ENCODE data around the gene RNF2. TPM values are rescaled to one million over a fixed set of nuclear protein-coding genes. Genes with fewer than 3 reads are reported as not detected.

RNF2 gene
- total and polyA plus RNA-seq, 2 donors (not counting 3 experiments of a cell fraction or from before 2014, with no cell fraction given) = 13.6 to 30.6 TPM

DNA sequence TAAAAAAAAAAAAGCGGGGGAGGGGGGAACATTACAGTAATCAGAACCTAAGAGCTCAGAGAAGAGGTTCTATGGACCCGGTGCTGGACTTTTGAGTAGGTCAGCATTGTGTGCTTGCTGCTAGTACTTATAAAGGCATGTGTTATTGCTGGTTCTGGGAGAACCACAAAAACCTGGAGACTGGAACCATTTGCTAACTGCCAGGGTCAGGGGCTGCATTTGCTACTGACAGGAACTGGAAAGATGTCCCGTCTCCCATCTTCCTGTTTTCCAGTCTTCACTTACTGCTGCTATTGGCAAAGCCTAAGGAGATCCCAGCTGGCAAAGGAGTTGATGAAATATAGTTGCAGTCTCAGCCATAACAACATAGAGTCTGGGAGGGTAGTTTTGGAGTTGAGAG lies 4.3 kb downstream of the RNF2 start:
- DNase-seq (ENCODE audit: low read depth, low spot score) = no peak
- no peaks in the 10 kb centered on the region for H3K36me3 ChIP-seq (ENCODE audit: control insufficient read depth in 2 of 2, extremely low read depth in 1 of 2, insufficient read depth in 2 of 2, low read length in 2 of 2)
- TF ChIP-seq FOS (IDR thresholded peaks at IDR 0.05; ENCODE audit: borderline replicate concordance, insufficient read depth, low read length) (no peak), JUN (IDR thresholded peaks at IDR 0.05; ENCODE audit: borderline replicate concordance, insufficient read depth, insufficient read length, low read depth) (no peak), MYC (IDR thresholded peaks at IDR 0.05; ENCODE audit: low read depth, low read length) (no peak), POLR2A (IDR thresholded peaks at IDR 0.05; ENCODE audit: low read depth, low read length) (no peak)
- H3K4me1 ChIP-seq (ENCODE audit: control insufficient read depth, extremely low read depth, insufficient read depth, low read length) = peaks cover 12% of the 10 kb centered on the region
- BruUV-seq (replicated peaks) = no TSS peak
- H3K79me2 ChIP-seq (ENCODE audit: control insufficient read depth, insufficient read depth, low read length) = peaks cover 74% of the 10 kb centered on the region
- POLR2A ChIA-PET = interaction anchor here (0.6 kb wide), 1 partner anchor 9 kb away, joined by 3 read pairs; no protein-coding TSS in a partner anchor
- no peak overlapping the region for H2AFZ ChIP-seq (ENCODE audit: low read depth, low read length)
- no peak for FAIRE-seq
- dilution Hi-C loops (cut with MboI; ENCODE audit: extremely low pct_ligation_motif_present, low sequenced_read_pairs) (no loop called here), intact Hi-C loops (cut with micrococcal nuclease) (loop anchor here (5.0 kb wide), 1 partner anchor 323 kb away; no protein-coding TSS in a partner anchor)
- no peak overlapping the region for H3K4me3 ChIP-seq (replicated peaks in 1 of 3; ENCODE audit: insufficient read depth in 1 of 3, low read depth in 1 of 3, low read length in 3 of 3)
- no peak overlapping the region for H3K9ac ChIP-seq (replicated peaks; ENCODE audit: extremely low read depth, insufficient read depth, low read length)
- H3K4me2 ChIP-seq (ENCODE audit: insufficient read depth, low read length) = no peak overlapping the region
- no peaks in the 10 kb centered on the region for H3K9me1 ChIP-seq (replicated peaks; ENCODE audit: control insufficient read depth, extremely low read depth, insufficient read depth, low read length)
- CTCF ChIA-PET = interaction anchor here (1.3 kb wide), 1 partner anchor 12 kb away, joined by 3 read pairs; no protein-coding TSS in a partner anchor
- H4K20me1 ChIP-seq (replicated peaks; ENCODE audit: control insufficient read depth, extremely low read depth, insufficient read depth, low read length) = peaks cover 19% of the 10 kb centered on the region
- H3K27me3 ChIP-seq (ENCODE audit: control insufficient read depth in 2 of 2, insufficient read depth in 2 of 2, low read length in 2 of 2) = no peaks in the 10 kb centered on the region
- no peak overlapping the region for H3K27ac ChIP-seq (ENCODE audit: insufficient read depth, low read depth, low read length)
- no peaks in the 10 kb centered on the region for H3K9me3 ChIP-seq (replicated peaks; ENCODE audit: control insufficient read depth, insufficient read depth, low read length)

GRCh38 chr1:185050823-185051451 lies 5.6 kb downstream of the RNF2 start:
- no peak for DNase-seq (ENCODE audit: low read depth, low spot score)
- dilution Hi-C loops (cut with MboI; ENCODE audit: extremely low pct_ligation_motif_present, low sequenced_read_pairs) = no loop called here
- no peak for FAIRE-seq

More at GRCh38 chr1:185050823-185051451, 5.6 kb downstream of the RNF2 start:
- no peak overlapping the region for H3K4me2 ChIP-seq (ENCODE audit: insufficient read depth, low read length)
- no peak for TF ChIP-seq MYC (IDR thresholded peaks at IDR 0.05; ENCODE audit: low read depth, low read length)
- TF ChIP-seq FOS (IDR thresholded peaks at IDR 0.05; ENCODE audit: borderline replicate concordance, insufficient read depth, low read length) = no peak
- TF ChIP-seq GATA2 (IDR thresholded peaks at IDR 0.05; ENCODE audit: insufficient read depth, insufficient read length, low read depth, low read length) = no peak
- TF ChIP-seq POLR2AphosphoS5 (IDR thresholded peaks at IDR 0.05; ENCODE audit: insufficient read depth, low read depth, low read length) = no peak
- TF ChIP-seq POLR2A (IDR thresholded peaks at IDR 0.05; ENCODE audit: low read depth, low read length) = no peak
- TF ChIP-seq JUN (IDR thresholded peaks at IDR 0.05; ENCODE audit: borderline replicate concordance, insufficient read depth, insufficient read length, low read depth) = no peak
- no peak for TF ChIP-seq EZH2 (IDR thresholded peaks at IDR 0.05; ENCODE audit: borderline replicate concordance, low read depth, low read length, severe bottlenecking)
- TF ChIP-seq, protein P1, sequence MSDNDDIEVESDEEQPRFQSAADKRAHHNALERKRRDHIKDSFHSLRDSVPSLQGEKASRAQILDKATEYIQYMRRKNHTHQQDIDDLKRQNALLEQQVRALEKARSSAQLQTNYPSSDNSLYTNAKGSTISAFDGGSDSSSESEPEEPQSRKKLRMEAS (IDR thresholded peaks at IDR 0.05; ENCODE audit: insufficient read depth, insufficient read length) = no peak
- TF ChIP-seq CTCF (IDR thresholded peaks at IDR 0.05; ENCODE audit: extremely low read depth in 1 of 2, insufficient read depth in 1 of 2, low read depth in 1 of 2, low read length in 2 of 2) = no peak
- no peak overlapping the region for H3K4me3 ChIP-seq (replicated peaks in 1 of 3; ENCODE audit: insufficient read depth in 1 of 3, low read depth in 1 of 3, low read length in 3 of 3)
- H4K20me1 ChIP-seq (replicated peaks; ENCODE audit: control insufficient read depth, extremely low read depth, insufficient read depth, low read length) = peaks cover 19% of the 10 kb centered on the region
- ChIA-PET CTCF (interaction anchor here (1.3 kb wide), 1 partner anchor 11 kb away, joined by 3 read pairs; no protein-coding TSS in a partner anchor), POLR2A (no interaction called here)
- H2AFZ ChIP-seq (ENCODE audit: low read depth, low read length) = no peak overlapping the region
- H3K9me1 ChIP-seq (replicated peaks; ENCODE audit: control insufficient read depth, extremely low read depth, insufficient read depth, low read length) = no peaks in the 10 kb centered on the region
- H3K4me1 ChIP-seq (ENCODE audit: control insufficient read depth, extremely low read depth, insufficient read depth, low read length) = peaks cover 12% of the 10 kb centered on the region
- no peaks in the 10 kb centered on the region for H3K36me3 ChIP-seq (ENCODE audit: control insufficient read depth in 2 of 2, extremely low read depth in 1 of 2, insufficient read depth in 2 of 2, low read length in 2 of 2)
- H3K27ac ChIP-seq (ENCODE audit: insufficient read depth, low read depth, low read length) = no peak overlapping the region
- no peak overlapping the region for H3K9ac ChIP-seq (replicated peaks; ENCODE audit: extremely low read depth, insufficient read depth, low read length)
- no TSS peak for BruUV-seq (replicated peaks)
- no peaks in the 10 kb centered on the region for H3K9me3 ChIP-seq (replicated peaks; ENCODE audit: control insufficient read depth, insufficient read depth, low read length)
- intact Hi-C loops (cut with micrococcal nuclease) = no loop called here
- no peaks in the 10 kb centered on the region for H3K27me3 ChIP-seq (ENCODE audit: control insufficient read depth in 2 of 2, insufficient read depth in 2 of 2, low read length in 2 of 2)
- H3K79me2 ChIP-seq (ENCODE audit: control insufficient read depth, insufficient read depth, low read length) = peaks cover 84% of the 10 kb centered on the region
